Measurements from ENCODE around the gene ATL3. TPM values are rescaled to one million over a fixed set of nuclear protein-coding genes. Genes with fewer than 3 reads are reported as not detected.

Gene ATL3
- total RNA-seq, 1 experiment from 2014 or later: 24.0 TPM

DNA sequence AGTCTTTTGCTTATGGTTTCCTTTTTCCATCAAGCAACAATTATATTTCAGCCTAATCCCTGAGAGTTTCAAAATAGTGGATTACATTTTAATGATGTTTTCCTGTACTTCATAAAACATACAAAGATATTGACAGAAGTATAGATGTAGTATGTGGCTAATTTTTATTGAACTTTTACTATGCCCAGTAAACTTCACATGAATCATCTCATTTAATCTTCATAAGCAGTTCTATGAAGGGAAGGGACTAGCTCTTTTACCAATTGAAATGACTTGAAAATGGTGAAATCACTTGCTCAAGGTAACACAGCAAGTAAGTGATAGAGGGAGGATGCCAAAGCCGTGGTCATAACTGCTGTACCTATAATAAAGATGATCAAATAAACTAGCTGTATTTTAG lies 37.6 kb upstream of the ATL3 start:
- H3T11ph ChIP-seq (ENCODE audit: low read length): no peak overlapping the region
- H2BK20ac ChIP-seq (ENCODE audit: low read depth, low read length, poor library complexity, severe bottlenecking): no peak overlapping the region
- no peak overlapping the region for H2BK12ac ChIP-seq (ENCODE audit: insufficient read length, low read depth, low read length)
- no peak overlapping the region for H3K14ac ChIP-seq (ENCODE audit: insufficient read depth, low read length)
- no peak overlapping the region for H3K27ac Mint-ChIP-seq
- WGBS (ENCODE audit: extremely low coverage, insufficient read length, low lambda C conversion rate): no CpG with 5 or more reads among the region's 1 CpG
- no peak overlapping the region for H4K8ac ChIP-seq (replicated peaks; ENCODE audit: insufficient read length, low read depth, low read length)
- no peak overlapping the region for H3K18ac ChIP-seq (ENCODE audit: insufficient read length, low read depth, low read length)
- H3K23ac ChIP-seq (ENCODE audit: insufficient read length, low read depth, low read length): no peak overlapping the region
- H3K27me3 Mint-ChIP-seq (ENCODE audit: low read depth): no peaks in the 10 kb centered on the region
- no peak overlapping the region for H4K5ac ChIP-seq (ENCODE audit: insufficient read length, low read depth, low read length)
- H3K4me2 ChIP-seq (ENCODE audit: insufficient read depth, insufficient read length, low read length): no peak overlapping the region
- no peak for DNase-seq
- H3K79me1 ChIP-seq (ENCODE audit: insufficient read depth, low read depth, low read length, poor library complexity, severe bottlenecking): peaks cover 3% of the 10 kb centered on the region
- H2AFZ ChIP-seq (ENCODE audit: low read length): no peak overlapping the region
- no peaks in the 10 kb centered on the region for H3K9me3 ChIP-seq (ENCODE audit: control insufficient read depth, low read depth, low read length)
- TF ChIP-seq, protein P1, sequence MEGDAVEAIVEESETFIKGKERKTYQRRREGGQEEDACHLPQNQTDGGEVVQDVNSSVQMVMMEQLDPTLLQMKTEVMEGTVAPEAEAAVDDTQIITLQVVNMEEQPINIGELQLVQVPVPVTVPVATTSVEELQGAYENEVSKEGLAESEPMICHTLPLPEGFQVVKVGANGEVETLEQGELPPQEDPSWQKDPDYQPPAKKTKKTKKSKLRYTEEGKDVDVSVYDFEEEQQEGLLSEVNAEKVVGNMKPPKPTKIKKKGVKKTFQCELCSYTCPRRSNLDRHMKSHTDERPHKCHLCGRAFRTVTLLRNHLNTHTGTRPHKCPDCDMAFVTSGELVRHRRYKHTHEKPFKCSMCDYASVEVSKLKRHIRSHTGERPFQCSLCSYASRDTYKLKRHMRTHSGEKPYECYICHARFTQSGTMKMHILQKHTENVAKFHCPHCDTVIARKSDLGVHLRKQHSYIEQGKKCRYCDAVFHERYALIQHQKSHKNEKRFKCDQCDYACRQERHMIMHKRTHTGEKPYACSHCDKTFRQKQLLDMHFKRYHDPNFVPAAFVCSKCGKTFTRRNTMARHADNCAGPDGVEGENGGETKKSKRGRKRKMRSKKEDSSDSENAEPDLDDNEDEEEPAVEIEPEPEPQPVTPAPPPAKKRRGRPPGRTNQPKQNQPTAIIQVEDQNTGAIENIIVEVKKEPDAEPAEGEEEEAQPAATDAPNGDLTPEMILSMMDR (conservative IDR thresholded peaks at IDR 0.05): no peak
- H3K9ac ChIP-seq (ENCODE audit: extremely low read depth, insufficient read length, low read length): no peak overlapping the region
- peaks cover 7 to 13% of the 10 kb centered on the region in 2 experiments; a peak in 3 of 4 replicates for H3K4me1 Mint-ChIP-seq
- H2AK5ac ChIP-seq (ENCODE audit: insufficient read length, low read length): no peak overlapping the region
- H3K4me1 ChIP-seq (ENCODE audit: insufficient read depth, low read length): no peaks in the 10 kb centered on the region
- no peak overlapping the region for H3K4me3 Mint-ChIP-seq
- H2BK120ac ChIP-seq (ENCODE audit: low read depth, low read length, poor library complexity, severe bottlenecking): no peak overlapping the region
- H3K56ac ChIP-seq (ENCODE audit: insufficient read length, low read depth, low read length): no peak overlapping the region
- H3K79me2 ChIP-seq (ENCODE audit: insufficient read depth, low read length): peaks cover 3% of the 10 kb centered on the region; the same call in 1 of the 2 replicates
- no peak overlapping the region for H4K91ac ChIP-seq (ENCODE audit: insufficient read length, low read depth, low read length)
- no peaks in the 10 kb centered on the region for H3K9me3 Mint-ChIP-seq
- no peaks in the 10 kb centered on the region for H3K27me3 ChIP-seq (ENCODE audit: insufficient read depth, low read length)
- no peak overlapping the region for H2BK15ac ChIP-seq (ENCODE audit: low read depth, low read length)
- peaks cover 0 to 2% (median 0%) of the 10 kb centered on the region in 3 experiments; a peak in 1 of 7 replicates for H3K36me3 Mint-ChIP-seq (ENCODE audit: insufficient read depth in 1 of 3, low read depth in 3 of 3)
- H3K4ac ChIP-seq (ENCODE audit: low read depth, low read length): no peak overlapping the region
- H3K27ac ChIP-seq (ENCODE audit: insufficient read length, low read depth, low read length): no peak overlapping the region
- no peak overlapping the region for H2BK5ac ChIP-seq (ENCODE audit: insufficient read length, low read length)
- no peaks in the 10 kb centered on the region for H4K20me1 ChIP-seq (ENCODE audit: control insufficient read depth, insufficient read depth, insufficient read length)
- no peaks in the 10 kb centered on the region for H3K23me2 ChIP-seq (ENCODE audit: insufficient read length, low read depth, low read length, poor library complexity, severe bottlenecking)

All from H9 (cell line).